Vagina (tissue), 2 donors: ENCODE measurements around the gene GPR173. TPM values are rescaled to one million over a fixed set of nuclear protein-coding genes. Genes with fewer than 3 reads are reported as not detected.
A peak's percentile ranks its signal among the peaks of the same experiment; 100 is the strongest.

Experiments used
- DNase-seq, 2 donors: peaks; one replicate each; pipeline ENCODE4 v3.0.0-alpha.2; 2017; ENCODE audit errors: extremely low spot score in 2 of 2
- H3K27ac ChIP-seq: fragments of 200-600 bp; sonication (generic); one replicate; pipeline ENCODE4 v1.5.1; 2019
- H3K27me3 ChIP-seq: fragments of 200-600 bp; sonication (generic); one replicate; pipeline ENCODE4 v1.5.1; 2019
- H3K36me3 ChIP-seq, 2 donors: fragments of 200-600 bp; sonication (generic); one replicate each; pipeline ENCODE4 v1.5.1; 2017 to 2019
- H3K4me1 ChIP-seq: fragments of 200-600 bp; sonication (generic); one replicate; pipeline ENCODE4 v1.5.1; 2019
- H3K4me3 ChIP-seq, 2 donors: fragments of 200-600 bp; sonication (generic); 1 replicate in 1 of 2; 2 replicates in 1 of 2; pipeline ENCODE4 v1.5.1; 2016 to 2019
- H3K9me3 ChIP-seq: fragments of 200-600 bp; sonication (generic); one replicate; pipeline ENCODE4 v1.5.1; 2019
- POLR2A ChIP-seq, 2 donors: fragments of 450-650 bp; IDR thresholded peaks; one replicate each; pipeline ENCODE4 v1.6.1; 2017; ENCODE audit warnings: antibody characterized with exemption in 2 of 2, mild to moderate bottlenecking in 2 of 2, moderate library complexity in 2 of 2
- POLR2AphosphoS5 ChIP-seq, 2 donors: sonication (generic); formaldehyde crosslinking; IDR thresholded peaks; one replicate each; pipeline ENCODE4 v1.9.0; 2017; ENCODE audit warnings: antibody characterized with exemption in 2 of 2, mild to moderate bottlenecking in 2 of 2, low read depth in 1 of 2; ENCODE audit not compliant: insufficient read depth in 1 of 2
- intact Hi-C: fragments of 100-400 bp; cut with DNase I; formaldehyde crosslinking; loops from one replicate; pipeline ENCODE4 v1.15.1; 2023
- total RNA-seq: library from RNA; depleted of rRNA; stranded (reverse); fragments of >200 nt; gene quantifications from one replicate; pipeline ENCODE4 v1.2.3, GENCODE V29; 2016
- TF ChIP-seq, protein P1 (sequence below), 3 experiments: fragments of 450-650 bp in 2 of 3; fragments of 200-600 bp in 1 of 3; sonication (generic) in 1 of 3; IDR thresholded peaks; one replicate each; pipeline ENCODE4 v1.5.1; 2017 to 2019; ENCODE audit warnings: antibody characterized with exemption in 3 of 3, mild to moderate bottlenecking in 2 of 3, moderate library complexity in 2 of 3

The GPR173 gene
- total RNA-seq, 1 donor from 2014 or later = 2.2 TPM

DNA sequence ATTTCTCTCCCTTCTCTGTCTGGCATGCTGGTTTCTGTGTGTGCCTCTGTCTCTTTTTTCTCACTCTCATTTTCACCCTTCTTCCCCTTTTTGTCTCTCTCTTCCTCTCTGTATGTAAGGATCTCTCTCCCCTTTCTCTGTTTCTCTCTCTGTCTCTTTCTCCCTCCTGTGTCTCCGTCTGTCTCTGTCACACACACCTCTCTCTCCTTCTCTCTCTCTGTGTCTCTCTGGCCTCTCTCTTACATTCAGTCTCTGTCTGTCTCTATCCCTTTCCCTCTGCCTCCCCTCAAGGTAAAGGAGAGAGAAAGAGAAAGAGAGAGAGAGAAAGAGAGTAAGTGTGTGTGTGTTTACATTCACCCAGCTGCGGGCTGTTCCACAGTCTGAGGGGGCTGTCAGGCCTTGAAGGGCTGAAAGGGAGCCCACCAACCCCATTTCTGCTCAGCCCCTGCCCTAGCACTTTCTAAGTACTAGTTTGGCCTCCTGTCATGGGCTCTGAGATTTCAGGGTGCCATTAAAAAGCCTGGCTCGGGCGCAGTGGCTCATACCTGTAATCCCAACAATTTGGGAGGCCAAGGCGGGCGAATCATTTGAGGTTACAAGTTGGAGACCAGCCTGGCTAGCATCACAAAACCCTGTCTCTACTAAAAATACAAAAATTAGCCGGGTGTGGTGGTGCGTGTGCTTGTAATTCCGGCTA lies 24.0 kb downstream of the GPR173 start:
- no peak for DNase-seq
- Histone ChIP-seq H3K27me3 (no peaks in the 10 kb centered on the region), H3K4me3 (peak overlapping the region; percentile 19 to 36), H3K36me3 (no peaks in the 10 kb centered on the region), H3K27ac (peak overlapping the region; percentile 80), H3K4me1 (peaks cover 3% of the 10 kb centered on the region), H3K9me3 (no peaks in the 10 kb centered on the region)
- intact Hi-C loops = no loop called here
- no peak for TF ChIP-seq POLR2A (IDR thresholded peaks at IDR 0.05)
- TF ChIP-seq, protein P1, sequence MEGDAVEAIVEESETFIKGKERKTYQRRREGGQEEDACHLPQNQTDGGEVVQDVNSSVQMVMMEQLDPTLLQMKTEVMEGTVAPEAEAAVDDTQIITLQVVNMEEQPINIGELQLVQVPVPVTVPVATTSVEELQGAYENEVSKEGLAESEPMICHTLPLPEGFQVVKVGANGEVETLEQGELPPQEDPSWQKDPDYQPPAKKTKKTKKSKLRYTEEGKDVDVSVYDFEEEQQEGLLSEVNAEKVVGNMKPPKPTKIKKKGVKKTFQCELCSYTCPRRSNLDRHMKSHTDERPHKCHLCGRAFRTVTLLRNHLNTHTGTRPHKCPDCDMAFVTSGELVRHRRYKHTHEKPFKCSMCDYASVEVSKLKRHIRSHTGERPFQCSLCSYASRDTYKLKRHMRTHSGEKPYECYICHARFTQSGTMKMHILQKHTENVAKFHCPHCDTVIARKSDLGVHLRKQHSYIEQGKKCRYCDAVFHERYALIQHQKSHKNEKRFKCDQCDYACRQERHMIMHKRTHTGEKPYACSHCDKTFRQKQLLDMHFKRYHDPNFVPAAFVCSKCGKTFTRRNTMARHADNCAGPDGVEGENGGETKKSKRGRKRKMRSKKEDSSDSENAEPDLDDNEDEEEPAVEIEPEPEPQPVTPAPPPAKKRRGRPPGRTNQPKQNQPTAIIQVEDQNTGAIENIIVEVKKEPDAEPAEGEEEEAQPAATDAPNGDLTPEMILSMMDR (IDR thresholded peaks at IDR 0.05) = no peak

DNA sequence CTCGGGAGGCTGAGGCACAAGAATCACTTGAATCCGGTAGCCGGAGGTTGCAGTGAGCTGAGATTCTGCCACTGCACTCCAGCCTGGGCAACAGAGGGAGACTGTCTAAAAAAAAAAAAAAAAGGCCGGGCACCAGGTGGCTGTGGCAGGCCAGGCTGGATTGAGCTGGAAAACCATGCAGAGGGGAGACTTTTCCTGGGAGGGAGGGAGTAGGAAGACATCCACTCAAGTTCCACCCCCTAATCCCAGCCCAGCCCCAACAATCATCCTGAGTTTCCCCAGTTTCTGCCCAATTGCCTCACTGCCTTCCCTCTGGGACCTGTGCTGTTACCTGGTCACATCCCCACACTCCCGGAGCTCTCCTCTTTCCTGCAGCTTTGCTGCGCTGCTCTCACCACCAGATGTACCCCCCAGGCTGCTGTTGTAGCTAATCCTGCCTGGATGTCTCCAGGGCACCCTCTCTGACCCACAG lies 24.6 kb downstream of the GPR173 start:
- no peaks in the 10 kb centered on the region for H3K9me3 ChIP-seq
- intact Hi-C loops = no loop called here
- TF ChIP-seq, protein P1 (IDR thresholded peaks at IDR 0.05) = no peak
- TF ChIP-seq POLR2AphosphoS5 (IDR thresholded peaks at IDR 0.05; ENCODE audit: insufficient read depth in 1 of 2, low read depth in 1 of 2) (no peak), POLR2A (IDR thresholded peaks at IDR 0.05) (no peak)
- H3K36me3 ChIP-seq = no peaks in the 10 kb centered on the region
- H3K27me3 ChIP-seq = no peaks in the 10 kb centered on the region
- H3K4me3 ChIP-seq = no peak overlapping the region
- peaks cover 3% of the 10 kb centered on the region for H3K4me1 ChIP-seq
- peak overlapping the region; percentile 80 for H3K27ac ChIP-seq
- no peak for DNase-seq

DNA sequence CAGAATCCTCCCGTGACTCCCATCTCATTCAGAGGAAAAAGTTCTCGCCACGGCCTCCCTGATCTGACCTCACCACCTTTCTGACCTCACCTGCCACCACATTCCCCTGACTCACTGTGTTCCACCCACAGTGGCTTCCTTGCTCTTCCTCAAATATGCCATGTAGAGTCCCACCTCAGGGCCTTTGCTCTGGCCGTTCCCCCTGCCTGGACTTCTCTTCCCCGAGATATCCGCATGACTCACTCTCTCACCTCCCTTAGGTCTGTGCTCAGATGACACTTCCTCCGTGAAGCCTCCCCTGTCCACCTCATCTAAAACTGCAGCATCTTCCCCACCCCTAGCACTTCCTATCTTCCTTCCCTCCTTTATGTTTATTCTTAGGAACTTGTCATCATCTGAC lies 26.4 kb downstream of the GPR173 start:
- H3K36me3 ChIP-seq = no peaks in the 10 kb centered on the region
- H3K4me1 ChIP-seq = peaks cover 3% of the 10 kb centered on the region
- no peak overlapping the region for H3K4me3 ChIP-seq
- intact Hi-C loops = no loop called here
- no peak for TF ChIP-seq POLR2A (IDR thresholded peaks at IDR 0.05)
- TF ChIP-seq POLR2AphosphoS5 (IDR thresholded peaks at IDR 0.05; ENCODE audit: insufficient read depth in 1 of 2, low read depth in 1 of 2) = no peak
- TF ChIP-seq, protein P1 (IDR thresholded peaks at IDR 0.05) = no peak
- DNase-seq = no peak
- no peaks in the 10 kb centered on the region for H3K27me3 ChIP-seq
- no peak overlapping the region for H3K27ac ChIP-seq
- no peaks in the 10 kb centered on the region for H3K9me3 ChIP-seq

DNA sequence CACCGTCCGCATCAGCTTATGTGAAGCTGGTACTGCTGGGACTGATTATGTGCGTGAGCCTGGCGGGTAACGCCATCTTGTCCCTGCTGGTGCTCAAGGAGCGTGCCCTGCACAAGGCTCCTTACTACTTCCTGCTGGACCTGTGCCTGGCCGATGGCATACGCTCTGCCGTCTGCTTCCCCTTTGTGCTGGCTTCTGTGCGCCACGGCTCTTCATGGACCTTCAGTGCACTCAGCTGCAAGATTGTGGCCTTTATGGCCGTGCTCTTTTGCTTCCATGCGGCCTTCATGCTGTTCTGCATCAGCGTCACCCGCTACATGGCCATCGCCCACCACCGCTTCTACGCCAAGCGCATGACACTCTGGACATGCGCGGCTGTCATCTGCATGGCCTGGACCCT lies 28.1 kb downstream of the GPR173 start:
- H3K4me3 ChIP-seq = no peak overlapping the region
- H3K36me3 ChIP-seq = no peaks in the 10 kb centered on the region
- H3K27me3 ChIP-seq = no peaks in the 10 kb centered on the region
- no peak for DNase-seq
- intact Hi-C loops = no loop called here
- H3K27ac ChIP-seq = no peak overlapping the region
- no peaks in the 10 kb centered on the region for H3K9me3 ChIP-seq
- TF ChIP-seq POLR2AphosphoS5 (IDR thresholded peaks at IDR 0.05; ENCODE audit: insufficient read depth in 1 of 2, low read depth in 1 of 2) (no peak), POLR2A (IDR thresholded peaks at IDR 0.05) (no peak)
- peaks cover 3% of the 10 kb centered on the region for H3K4me1 ChIP-seq

DNA sequence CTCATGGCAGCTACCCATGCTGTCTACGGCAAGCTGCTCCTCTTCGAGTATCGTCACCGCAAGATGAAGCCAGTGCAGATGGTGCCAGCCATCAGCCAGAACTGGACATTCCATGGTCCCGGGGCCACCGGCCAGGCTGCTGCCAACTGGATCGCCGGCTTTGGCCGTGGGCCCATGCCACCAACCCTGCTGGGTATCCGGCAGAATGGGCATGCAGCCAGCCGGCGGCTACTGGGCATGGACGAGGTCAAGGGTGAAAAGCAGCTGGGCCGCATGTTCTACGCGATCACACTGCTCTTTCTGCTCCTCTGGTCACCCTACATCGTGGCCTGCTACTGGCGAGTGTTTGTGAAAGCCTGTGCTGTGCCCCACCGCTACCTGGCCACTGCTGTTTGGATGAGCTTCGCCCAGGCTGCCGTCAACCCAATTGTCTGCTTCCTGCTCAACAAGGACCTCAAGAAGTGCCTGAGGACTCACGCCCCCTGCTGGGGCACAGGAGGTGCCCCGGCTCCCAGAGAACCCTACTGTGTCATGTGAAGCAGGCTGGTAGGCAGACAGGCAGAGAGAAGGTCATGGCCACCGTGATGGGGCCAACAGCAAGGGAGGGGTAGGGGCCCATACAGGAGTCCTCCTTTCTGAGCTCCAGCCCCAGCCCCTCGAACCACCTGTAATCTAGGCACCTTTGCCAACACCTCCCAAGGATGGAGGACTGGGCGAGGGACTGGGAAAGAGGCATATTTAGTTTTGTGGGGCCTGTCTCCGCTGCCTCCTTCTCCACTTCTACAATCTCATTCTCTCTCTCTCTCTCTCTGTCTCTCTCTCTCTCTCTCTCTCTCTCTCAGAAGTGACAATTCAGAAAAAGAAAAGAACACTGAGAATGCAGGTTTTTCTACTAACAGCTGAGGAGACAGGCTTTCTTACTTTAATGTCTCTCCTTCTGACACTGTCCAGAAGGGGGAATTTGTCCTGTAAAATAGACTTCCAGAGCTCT lies 28.9 kb downstream of the GPR173 start:
- H3K36me3 ChIP-seq = no peaks in the 10 kb centered on the region
- no peak overlapping the region for H3K4me3 ChIP-seq
- no peaks in the 10 kb centered on the region for H3K9me3 ChIP-seq
- no peaks in the 10 kb centered on the region for H3K4me1 ChIP-seq
- TF ChIP-seq POLR2A (IDR thresholded peaks at IDR 0.05) (no peak), POLR2AphosphoS5 (IDR thresholded peaks at IDR 0.05; ENCODE audit: insufficient read depth in 1 of 2, low read depth in 1 of 2) (no peak)
- TF ChIP-seq, protein P1 (IDR thresholded peaks at IDR 0.05) = no peak
- intact Hi-C loops = no loop called here
- DNase-seq = no peak
- H3K27me3 ChIP-seq = no peaks in the 10 kb centered on the region
- H3K27ac ChIP-seq = no peak overlapping the region
